ENCODE data around the gene NEURL3. TPM values are rescaled to one million over a fixed set of nuclear protein-coding genes. Genes with fewer than 3 reads are reported as not detected.

Gene NEURL3
- total RNA-seq, 1 donor, result not detected

DNA sequence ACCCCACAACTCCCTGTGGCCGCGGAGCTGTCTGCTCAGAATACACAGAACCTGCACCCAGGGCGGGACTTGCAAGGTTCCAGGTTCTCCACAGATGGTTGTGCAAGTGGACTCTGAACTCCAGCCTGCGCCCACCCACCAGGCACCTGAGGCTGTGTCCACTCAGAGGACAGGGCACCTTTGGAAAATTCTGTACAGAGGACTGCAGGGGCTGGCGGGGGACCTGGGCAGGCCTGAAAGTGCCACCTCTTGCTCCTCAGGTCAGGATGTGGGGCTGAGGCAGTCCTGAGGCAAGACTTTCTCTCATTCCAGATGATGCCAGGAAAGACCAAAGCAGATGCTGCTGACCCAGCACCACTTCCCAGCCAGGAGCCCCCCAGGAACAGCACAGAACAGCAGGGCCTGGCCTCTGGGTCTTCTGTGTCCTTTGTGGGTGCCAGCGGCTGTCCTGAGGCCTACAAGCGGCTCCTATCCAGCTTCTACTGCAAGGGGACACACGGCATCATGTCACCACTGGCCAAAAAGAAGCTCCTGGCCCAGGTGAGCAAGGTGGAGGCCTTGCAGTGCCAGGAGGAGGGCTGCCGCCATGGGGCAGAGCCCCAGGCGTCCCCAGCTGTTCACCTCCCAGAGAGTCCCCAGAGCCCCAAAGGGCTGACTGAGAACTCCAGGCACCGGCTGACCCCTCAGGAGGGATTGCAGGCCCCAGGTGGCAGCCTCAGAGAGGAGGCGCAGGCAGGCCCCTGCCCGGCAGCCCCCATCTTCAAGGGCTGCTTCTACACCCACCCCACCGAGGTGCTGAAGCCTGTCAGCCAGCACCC, 45.8 kb upstream of the NEURL3 start:
- no peak for TF ChIP-seq CTCF (IDR thresholded peaks at IDR 0.05; ENCODE audit: insufficient read depth, low read depth, low read length)
- no peak for DNase-seq (ENCODE audit: low read depth)
- no peak overlapping the region for H3K4me3 ChIP-seq (ENCODE audit: low read depth, low read length)

DNA sequence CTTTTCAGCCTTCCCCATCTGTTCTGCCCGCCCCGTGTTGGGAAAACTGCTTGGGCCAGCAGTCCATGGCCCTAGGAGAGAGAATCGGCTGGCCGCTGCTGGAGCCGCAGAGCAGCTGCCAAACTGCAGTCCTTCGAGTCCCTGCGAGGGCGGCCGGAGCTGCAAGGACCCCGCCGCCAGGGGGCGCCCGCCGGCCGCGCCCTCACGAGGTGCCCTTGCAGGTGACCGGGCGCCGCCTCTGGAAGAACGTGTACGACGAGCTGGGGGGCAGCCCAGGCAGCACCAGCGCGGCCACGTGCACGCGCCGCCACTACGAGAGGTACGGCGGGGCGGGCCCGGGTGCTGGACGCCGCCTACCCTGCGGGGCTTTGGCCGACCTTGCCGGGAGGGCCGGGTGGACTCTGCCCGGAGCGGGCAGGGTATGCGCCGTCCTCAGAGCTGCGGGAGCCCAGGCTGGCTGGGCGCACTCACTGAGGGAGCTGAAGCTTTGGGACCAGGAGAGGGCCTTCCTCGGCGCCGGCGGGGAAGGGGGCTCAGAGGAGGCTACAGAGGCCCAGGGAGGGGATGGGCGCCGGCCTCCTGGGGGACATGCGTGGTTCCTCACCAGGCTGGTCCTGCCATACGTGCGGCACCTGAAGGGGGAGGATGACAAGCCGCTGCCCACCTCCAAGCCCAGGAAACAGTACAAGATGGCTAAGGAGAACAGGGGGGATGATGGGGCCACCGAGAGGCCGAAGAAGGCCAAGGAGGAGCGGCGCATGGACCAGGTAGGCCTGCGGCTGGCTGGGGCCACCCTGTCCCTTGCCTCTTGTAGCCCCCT, 45.0 kb upstream of the NEURL3 start:
- DNase-seq (ENCODE audit: low read depth), result no peak
- TF ChIP-seq CTCF (IDR thresholded peaks at IDR 0.05; ENCODE audit: insufficient read depth, low read depth, low read length), result no peak
- no peak overlapping the region for H3K4me3 ChIP-seq (ENCODE audit: low read depth, low read length)

DNA sequence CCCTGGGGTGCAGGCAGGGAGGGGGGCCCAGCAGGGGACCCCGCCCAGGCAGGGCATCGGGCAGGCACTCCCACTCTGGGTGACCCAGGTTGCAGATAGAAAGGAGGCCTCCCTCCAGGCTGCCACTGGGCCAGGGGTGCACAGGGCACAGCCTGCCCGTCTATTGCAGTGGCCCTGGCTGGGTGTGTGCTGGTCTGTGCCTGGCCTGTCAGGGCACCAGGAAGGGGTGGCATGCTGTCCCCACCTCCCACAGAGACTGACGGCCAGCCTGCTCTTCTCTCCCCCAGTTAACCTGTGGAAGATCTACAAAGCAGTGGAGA, 44.3 kb upstream of the NEURL3 start:
- H3K4me3 ChIP-seq (ENCODE audit: low read depth, low read length), result no peak overlapping the region
- no peak for TF ChIP-seq CTCF (IDR thresholded peaks at IDR 0.05; ENCODE audit: insufficient read depth, low read depth, low read length)
- no peak for DNase-seq (ENCODE audit: low read depth)

DNA sequence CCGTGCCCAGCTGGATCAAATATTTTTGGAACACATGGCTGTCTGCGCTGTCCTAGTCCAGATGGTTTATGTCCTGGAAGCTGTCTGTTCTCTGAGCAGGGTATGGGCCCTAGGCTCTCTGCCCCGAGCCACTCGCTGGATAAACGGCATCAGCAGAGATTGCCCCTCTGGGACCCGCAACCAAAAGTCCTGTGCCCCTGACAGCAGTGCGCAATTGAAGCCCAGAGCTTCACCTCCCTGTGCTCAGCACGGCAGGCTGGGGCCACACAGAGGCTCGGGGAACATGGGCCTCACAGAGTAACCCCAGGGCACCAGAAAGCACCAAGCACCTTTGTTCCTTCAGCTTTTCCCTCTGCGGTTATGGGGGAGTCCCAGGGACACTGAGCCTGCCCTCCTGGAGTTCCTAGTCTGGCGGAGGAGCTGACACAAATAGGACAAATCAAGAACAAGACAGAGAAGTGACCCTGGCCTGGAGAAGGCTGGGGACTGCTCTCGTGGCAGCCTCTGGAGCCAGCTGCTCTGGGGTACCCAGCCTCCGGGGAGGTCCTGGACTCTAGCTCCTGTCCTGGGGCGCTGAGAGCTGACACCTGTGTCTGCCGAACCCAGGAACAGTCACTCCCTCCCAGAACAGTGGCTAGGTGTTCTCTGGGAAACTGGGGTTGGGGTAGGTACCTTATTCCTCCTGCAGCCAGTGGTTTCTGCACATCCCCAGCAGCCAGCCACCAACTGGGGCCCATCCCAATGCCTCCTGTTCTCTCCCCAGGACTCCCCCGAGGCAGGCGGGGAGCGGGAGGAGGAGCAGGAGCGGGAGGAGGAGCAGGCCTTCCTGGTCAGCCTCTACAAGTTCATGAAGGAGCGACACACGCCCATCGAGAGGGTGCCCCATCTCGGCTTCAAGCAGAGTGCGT, 43.7 kb upstream of the NEURL3 start:
- H3K4me3 ChIP-seq (ENCODE audit: low read depth, low read length), result no peak overlapping the region
- DNase-seq (ENCODE audit: low read depth), result no peak
- no peak for TF ChIP-seq CTCF (IDR thresholded peaks at IDR 0.05; ENCODE audit: insufficient read depth, low read depth, low read length)

GRCh38 chr2:96547731-96548171, 42.6 kb upstream of the NEURL3 start:
- no peak for TF ChIP-seq CTCF (IDR thresholded peaks at IDR 0.05; ENCODE audit: insufficient read depth, low read depth, low read length)
- DNase-seq (ENCODE audit: low read depth), result peak; percentile 15
- H3K4me3 ChIP-seq (ENCODE audit: low read depth, low read length), result no peak overlapping the region

DNA sequence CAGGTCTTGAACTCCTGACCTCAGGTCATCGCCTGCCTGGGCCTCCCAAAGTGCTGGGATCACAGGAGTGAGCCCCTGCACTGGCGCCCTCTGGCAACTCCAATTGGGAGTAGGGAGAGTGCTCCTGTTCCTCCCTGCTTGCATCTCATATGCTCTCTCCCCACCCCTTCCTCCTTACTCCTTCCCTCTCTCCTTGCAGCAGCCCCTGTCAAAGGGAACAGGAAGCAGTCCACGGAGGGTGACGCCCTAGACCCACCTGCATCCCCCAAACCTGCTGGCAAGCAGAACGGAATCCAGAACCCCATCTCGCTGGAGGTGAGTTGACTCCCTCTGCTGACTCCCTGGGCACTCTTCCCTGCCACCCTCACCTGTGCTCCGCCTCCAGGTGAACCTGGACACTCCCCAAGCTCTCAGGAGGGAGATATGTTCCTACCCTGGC, 42.1 kb upstream of the NEURL3 start:
- no peak overlapping the region for H3K4me3 ChIP-seq (ENCODE audit: low read depth, low read length)
- no peak for DNase-seq (ENCODE audit: low read depth)
- no peak for TF ChIP-seq CTCF (IDR thresholded peaks at IDR 0.05; ENCODE audit: insufficient read depth, low read depth, low read length)
